HepG2 (cell line): ENCODE measurements around the gene VPS52. TPM values are rescaled to one million over a fixed set of nuclear protein-coding genes. Genes with fewer than 3 reads are reported as not detected.
A peak's percentile ranks its signal among the peaks of the same experiment; 100 is the strongest.

Experiments used
- CHD2 ChIP-seq: IDR thresholded peaks from 2 replicates; pipeline ENCODE4 v1.6.1; 2011; ENCODE audit warnings: low read depth, low read length, improper control_type of control experiment
- DZIP1 ChIP-seq: sonication (generic); formaldehyde crosslinking; IDR thresholded peaks from 2 replicates; pipeline ENCODE4 v1.5.0; 2020; ENCODE audit warnings: mild to moderate bottlenecking, missing genetic modification reagents
- HNRNPLL ChIP-seq: fragments of 200-400 bp; formaldehyde crosslinking; IDR thresholded peaks from 2 replicates; pipeline ENCODE4 v1.6.1; 2017; ENCODE audit warnings: mild to moderate bottlenecking, low read depth, low read length; ENCODE audit not compliant: poor library complexity, severe bottlenecking
- HOXA9 ChIP-seq: sonication (generic); formaldehyde crosslinking; IDR thresholded peaks from 2 replicates; pipeline ENCODE4 v1.8.1; 2022; ENCODE audit warnings: missing genetic modification reagents, mild to moderate bottlenecking, moderate library complexity, borderline replicate concordance
- KAT8 ChIP-seq: IDR thresholded peaks from 2 replicates; pipeline ENCODE4 v1.6.1; 2016; ENCODE audit warnings: missing genetic modification reagents, missing compliant biosample characterization
- KDM4B ChIP-seq: sonication (generic); formaldehyde crosslinking; IDR thresholded peaks from 2 replicates; pipeline ENCODE4 v1.4.0; 2020; ENCODE audit warnings: missing genetic modification reagents
- NFAT5 ChIP-seq: sonication (generic); formaldehyde crosslinking; IDR thresholded peaks from 2 replicates; pipeline ENCODE4 v1.4.0; 2020; ENCODE audit warnings: missing genetic modification reagents
- PBX2 ChIP-seq: IDR thresholded peaks from 2 replicates; pipeline ENCODE4 v1.6.1; 2016; ENCODE audit warnings: control low read depth
- POGK ChIP-seq: sonication (generic); formaldehyde crosslinking; conservative IDR thresholded peaks from 2 replicates; pipeline ENCODE4 v1.8.0; 2022; ENCODE audit warnings: mild to moderate bottlenecking, moderate library complexity, missing genetic modification reagents
- RARG ChIP-seq: sonication (generic); formaldehyde crosslinking; IDR thresholded peaks from 2 replicates; pipeline ENCODE4 v1.4.0; 2020; ENCODE audit warnings: low read depth, mild to moderate bottlenecking, missing genetic modification reagents
- SCMH1 ChIP-seq: sonication (generic); formaldehyde crosslinking; IDR thresholded peaks from 2 replicates; pipeline ENCODE4 v1.9.0; 2021; ENCODE audit warnings: missing genetic modification reagents, mild to moderate bottlenecking, borderline replicate concordance
- TBX2 ChIP-seq: sonication (generic); formaldehyde crosslinking; IDR thresholded peaks from 2 replicates; pipeline ENCODE4 v1.5.0; 2020; ENCODE audit warnings: missing genetic modification reagents, mild to moderate bottlenecking, borderline replicate concordance
- ZFP62 ChIP-seq: sonication (generic); formaldehyde crosslinking; IDR thresholded peaks from 2 replicates; pipeline ENCODE4 v1.4.0; 2020; ENCODE audit warnings: missing genetic modification reagents
- ZNF343 ChIP-seq: sonication (generic); formaldehyde crosslinking; IDR thresholded peaks from 2 replicates; pipeline ENCODE4 v1.4.0; 2020; ENCODE audit warnings: mild to moderate bottlenecking, missing genetic modification reagents
- ZNF431 ChIP-seq: sonication (generic); formaldehyde crosslinking; IDR thresholded peaks from 2 replicates; pipeline ENCODE4 v1.9.0; 2022; ENCODE audit warnings: missing genetic modification reagents, low read depth, mild to moderate bottlenecking, borderline replicate concordance
- ZNF878 ChIP-seq: sonication (generic); formaldehyde crosslinking; IDR thresholded peaks from 2 replicates; pipeline ENCODE4 v1.8.1; 2023; ENCODE audit warnings: mild to moderate bottlenecking, missing genetic modification reagents, moderate library complexity
- ZSCAN20 ChIP-seq: sonication (generic); formaldehyde crosslinking; IDR thresholded peaks from 2 replicates; pipeline ENCODE4 v1.4.0; 2020; ENCODE audit warnings: missing genetic modification reagents, mild to moderate bottlenecking, borderline replicate concordance
- ZZZ3 ChIP-seq: sonication (generic); formaldehyde crosslinking; IDR thresholded peaks from 2 replicates; pipeline ENCODE4 v1.4.0; 2020; ENCODE audit warnings: missing genetic modification reagents, mild to moderate bottlenecking, borderline replicate concordance
- polyA plus RNA-seq, 8 experiments: library from polyadenylated mRNA; depleted of rRNA in 3 of 8; stranded (reverse) in 7 of 8; unstranded in 1 of 8; fragments of >200 nt; fragmentation: Illumina TruSeq in 4 of 8; extraction: Trizol in 4 of 8; gene quantifications; 2 replicates each; pipeline versions ENCODE4 v1.2.1 to v1.2.3, GENCODE V29; 2011 to 2016; ENCODE audit warnings: low read depth in 4 of 8, missing spikeins in 1 of 8, mixed read lengths in 1 of 8; ENCODE audit not compliant: insufficient read depth in 1 of 8
- total RNA-seq, 5 experiments: library from RNA; depleted of rRNA; stranded (reverse); fragments of >200 nt; fragmentation: Illumina TruSeq; extraction: Trizol; gene quantifications; 2 replicates each; pipeline ENCODE4 v1.2.3, GENCODE V29; 2016; ENCODE audit warnings: low read depth in 1 of 5

The VPS52 gene
- total and polyA plus RNA-seq, 2 of the 13 experiments (the other 11 are each of a cell fraction or from before 2014, with no cell fraction given): 48.9 to 85.5 TPM

GRCh38 chr6:33317669-33318425 is 46.2 kb upstream of the VPS52 start, which contains the start of gene ZBTB22 (continued):
- TF ChIP-seq ZNF431 (no peak), ZSCAN20 (CRISPR knock-in tag) (no peak), CHD2 (no peak), ZFP62 (CRISPR knock-in tag) (no peak), HOXA9 (CRISPR knock-in tag) (no peak), KDM4B (CRISPR knock-in tag) (peak; percentile 64; the same call in 1 of the 2 replicates), RARG (CRISPR knock-in tag) (no peak), DZIP1 (CRISPR knock-in tag) (no peak), POGK (CRISPR knock-in tag) (no peak), SCMH1 (no peak), TBX2 (CRISPR knock-in tag) (peak; percentile 54), ZNF343 (no peak), PBX2 (CRISPR knock-in tag) (no peak), HNRNPLL (peak; percentile 64), ZNF878 (no peak), KAT8 (CRISPR knock-in tag) (peak; percentile 19; the same call in 1 of the 2 replicates), ZZZ3 (CRISPR knock-in tag) (no peak), NFAT5 (CRISPR knock-in tag) (no peak)
